ENCODE measurements around the gene ASXL2.

DNA sequence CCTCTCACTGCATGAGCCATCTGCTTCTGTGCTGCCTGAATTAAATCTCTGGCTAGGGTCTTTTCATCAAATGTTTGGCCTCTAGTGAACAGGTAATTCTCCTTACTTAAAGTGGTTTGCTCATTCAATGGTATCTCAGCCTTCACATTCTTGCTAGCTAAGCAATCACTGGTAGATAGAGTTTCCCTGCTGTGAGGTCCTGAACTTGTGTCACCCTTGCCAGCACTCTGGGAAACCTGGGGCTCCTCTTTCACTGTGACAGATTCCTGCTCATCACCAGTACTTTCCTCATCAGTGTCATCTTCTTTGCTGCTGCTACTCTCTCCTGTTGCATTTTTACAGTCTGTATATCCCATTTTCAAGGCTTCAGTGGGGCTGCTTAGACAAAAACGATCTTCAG, 135.8 kb downstream of the ASXL2 start:
- TF ChIP-seq CTCF (conservative IDR thresholded peaks at IDR 0.05) (no peak), EZH2 (IDR thresholded peaks at IDR 0.05; ENCODE audit: low read depth) (no peak)

All from PC-9 (cell line).